ENCODE results near the gene GCKR. TPM values are rescaled to one million over a fixed set of nuclear protein-coding genes. Genes with fewer than 3 reads are reported as not detected.

Gene GCKR
- polyA plus RNA-seq, 1 of the 3 experiments (the other 2 are of a cell fraction): 0.18 TPM

- 89% methylated on average over 7 of the region's 7 CpGs for WGBS (ENCODE audit: low lambda C conversion rate)
- ChIA-PET POLR2A (no interaction called here), CTCF (interaction anchor here (0.9 kb wide), 1 partner anchor 9 kb away, joined by 5 read pairs; no protein-coding TSS in a partner anchor)
These were observed 42.7 kb upstream of the GCKR start for GRCh38 chr2:27453968-27454367.

GRCh38 chr2:27461118-27461517 is 35.5 kb upstream of the GCKR start:
- Histone ChIP-seq H3K79me2 (ENCODE audit: insufficient read depth) (no peaks in the 10 kb centered on the region), H3K9me3 (no peaks in the 10 kb centered on the region), H3K9ac (no peak overlapping the region), H2AFZ (ENCODE audit: low read depth) (no peak overlapping the region), H3K4me2 (no peak overlapping the region), H3K27me3 (ENCODE audit: insufficient read depth) (no peaks in the 10 kb centered on the region), H3F3A (replicated peaks; ENCODE audit: insufficient read depth) (no peaks in the 10 kb centered on the region), H3K36me3 (replicated peaks in 1 of 2; ENCODE audit: control insufficient read depth in 1 of 2, insufficient read depth in 2 of 2, low read length in 1 of 2) (peaks cover 15 to 28% of the 10 kb centered on the region in 2 experiments), H3K4me3 (ENCODE audit: low read depth in 2 of 2, low read length in 1 of 2) (no peak overlapping the region), H3K4me1 (ENCODE audit: control insufficient read depth in 1 of 2, insufficient read depth in 2 of 2, low read depth in 1 of 2, low read length in 1 of 2) (no peaks in the 10 kb centered on the region), H3K9me2 (no peaks in the 10 kb centered on the region), H3K27ac (ENCODE audit: low read depth in 2 of 2, low read length in 1 of 2) (no peak overlapping the region), H4K20me1 (ENCODE audit: insufficient read depth) (no peaks in the 10 kb centered on the region)
- ChIA-PET CTCF (interaction anchor here (0.7 kb wide), 1 partner anchor 53 kb away, joined by 3 read pairs; no protein-coding TSS in a partner anchor), POLR2A (no interaction called here)
- WGBS (ENCODE audit: low lambda C conversion rate): 90% methylated on average over 7 of the region's 8 CpGs
- no peak for DNase-seq
- TF ChIP-seq GABPA (IDR thresholded peaks at IDR 0.05; ENCODE audit: low read depth): no peak

More at GRCh38 chr2:27453968-27454367, 42.7 kb upstream of the GCKR start:
- H3K4me3 ChIP-seq (ENCODE audit: low read depth in 2 of 2, low read length in 1 of 2): no peak overlapping the region
- H3K4me2 ChIP-seq: no peak overlapping the region
- no peaks in the 10 kb centered on the region for H3K27me3 ChIP-seq (ENCODE audit: insufficient read depth)
- H3K79me2 ChIP-seq (ENCODE audit: insufficient read depth): no peaks in the 10 kb centered on the region
- H2AFZ ChIP-seq (ENCODE audit: low read depth): no peak overlapping the region
- no peaks in the 10 kb centered on the region for H3K9me2 ChIP-seq
- no peaks in the 10 kb centered on the region for H3F3A ChIP-seq (replicated peaks; ENCODE audit: insufficient read depth)
- no peak overlapping the region for H3K27ac ChIP-seq (ENCODE audit: low read depth in 2 of 2, low read length in 1 of 2)
- no peaks in the 10 kb centered on the region for H3K4me1 ChIP-seq (ENCODE audit: control insufficient read depth in 1 of 2, insufficient read depth in 2 of 2, low read depth in 1 of 2, low read length in 1 of 2)
- H4K20me1 ChIP-seq (ENCODE audit: insufficient read depth): no peaks in the 10 kb centered on the region
- peaks cover 28 to 48% of the 10 kb centered on the region in 2 experiments for H3K36me3 ChIP-seq (replicated peaks in 1 of 2; ENCODE audit: control insufficient read depth in 1 of 2, insufficient read depth in 2 of 2, low read length in 1 of 2)
- no peak for DNase-seq
- no peak for TF ChIP-seq POLR2AphosphoS5 (IDR thresholded peaks at IDR 0.05; ENCODE audit: low read depth, low read length)
- no peak for TF ChIP-seq RFX5 (IDR thresholded peaks at IDR 0.05; ENCODE audit: low read length)
- no peak for TF ChIP-seq IRF3 (IDR thresholded peaks at IDR 0.05; ENCODE audit: low read depth, low read length)
- H3K9ac ChIP-seq: no peak overlapping the region
- H3K9me3 ChIP-seq: no peaks in the 10 kb centered on the region

GRCh38 chr2:27464443-27464842 is 32.2 kb upstream of the GCKR start:
- WGBS (ENCODE audit: low lambda C conversion rate): 98% methylated on average over 7 of the region's 7 CpGs
- ChIA-PET POLR2A (no interaction called here), CTCF (no interaction called here)
- H4K20me1 ChIP-seq (ENCODE audit: insufficient read depth): no peaks in the 10 kb centered on the region
- no peaks in the 10 kb centered on the region for H3K4me1 ChIP-seq (ENCODE audit: control insufficient read depth in 1 of 2, insufficient read depth in 2 of 2, low read depth in 1 of 2, low read length in 1 of 2)
- H3K9me3 ChIP-seq: no peaks in the 10 kb centered on the region
- TF ChIP-seq JUND (IDR thresholded peaks at IDR 0.05) (no peak), GABPA (IDR thresholded peaks at IDR 0.05; ENCODE audit: low read depth) (no peak), SMC3 (IDR thresholded peaks at IDR 0.05; ENCODE audit: low read depth, low read length) (no peak), FOXM1 (IDR thresholded peaks at IDR 0.05; ENCODE audit: low read depth) (no peak), NRF1 (IDR thresholded peaks at IDR 0.05; ENCODE audit: low read depth, low read length) (no peak), NFIC (IDR thresholded peaks at IDR 0.05; ENCODE audit: borderline replicate concordance) (no peak), REST (IDR thresholded peaks at IDR 0.05; ENCODE audit: low read depth, low read length) (no peak), TEAD4 (IDR thresholded peaks at IDR 0.05; ENCODE audit: borderline replicate concordance, insufficient read depth) (no peak), TCF12 (IDR thresholded peaks at IDR 0.05) (no peak), RFX5 (IDR thresholded peaks at IDR 0.05; ENCODE audit: low read length) (no peak), CHD2 (IDR thresholded peaks at IDR 0.05; ENCODE audit: low read length, partially characterized antibody) (no peak), MAX (IDR thresholded peaks at IDR 0.05; ENCODE audit: low read depth) (no peak), GATA2 (CRISPR knock-in tag; IDR thresholded peaks at IDR 0.05) (no peak), MEF2A (IDR thresholded peaks at IDR 0.05; ENCODE audit: borderline replicate concordance, low read depth) (no peak), RXRA (IDR thresholded peaks at IDR 0.05; ENCODE audit: borderline replicate concordance, low read depth) (no peak), YY1 (IDR thresholded peaks at IDR 0.05; ENCODE audit: low read depth) (no peak), TAF1 (IDR thresholded peaks at IDR 0.05; ENCODE audit: borderline replicate concordance, low read depth, low read length) (no peak), ELF1 (IDR thresholded peaks at IDR 0.05) (no peak), EZH2phosphoT487 (IDR thresholded peaks at IDR 0.05; ENCODE audit: borderline replicate concordance, low read depth) (no peak)
- H3F3A ChIP-seq (replicated peaks; ENCODE audit: insufficient read depth): no peaks in the 10 kb centered on the region
- no peaks in the 10 kb centered on the region for H3K9me2 ChIP-seq
- peaks cover 13 to 17% of the 10 kb centered on the region in 2 experiments for H3K36me3 ChIP-seq (replicated peaks in 1 of 2; ENCODE audit: control insufficient read depth in 1 of 2, insufficient read depth in 2 of 2, low read length in 1 of 2)
- H3K79me2 ChIP-seq (ENCODE audit: insufficient read depth): no peaks in the 10 kb centered on the region
- H3K4me3 ChIP-seq (ENCODE audit: low read depth in 2 of 2, low read length in 1 of 2): no peak overlapping the region
- H3K27me3 ChIP-seq (ENCODE audit: insufficient read depth): no peaks in the 10 kb centered on the region
- no peak overlapping the region for H3K9ac ChIP-seq
- no peak overlapping the region for H3K4me2 ChIP-seq
- H3K27ac ChIP-seq (ENCODE audit: low read depth in 2 of 2, low read length in 1 of 2): no peak overlapping the region
- no peak overlapping the region for H2AFZ ChIP-seq (ENCODE audit: low read depth)
- no peak for DNase-seq
